WI38 (cell line): Measurements from ENCODE around the gene RBBP8NL.

ENCODE experiments used
- H3K4me3 ChIP-seq: 2 replicates; pipeline ENCODE4 v1.5.1; 2011; ENCODE audit warnings: low read depth, mild to moderate bottlenecking, control low read depth, low read length
- TF ChIP-seq, protein P1 (sequence below): IDR thresholded peaks from 2 replicates; pipeline ENCODE4 v1.5.1; 2012; ENCODE audit warnings: low read depth, mild to moderate bottlenecking, control low read depth, low read length

RBBP8NL gene

DNA sequence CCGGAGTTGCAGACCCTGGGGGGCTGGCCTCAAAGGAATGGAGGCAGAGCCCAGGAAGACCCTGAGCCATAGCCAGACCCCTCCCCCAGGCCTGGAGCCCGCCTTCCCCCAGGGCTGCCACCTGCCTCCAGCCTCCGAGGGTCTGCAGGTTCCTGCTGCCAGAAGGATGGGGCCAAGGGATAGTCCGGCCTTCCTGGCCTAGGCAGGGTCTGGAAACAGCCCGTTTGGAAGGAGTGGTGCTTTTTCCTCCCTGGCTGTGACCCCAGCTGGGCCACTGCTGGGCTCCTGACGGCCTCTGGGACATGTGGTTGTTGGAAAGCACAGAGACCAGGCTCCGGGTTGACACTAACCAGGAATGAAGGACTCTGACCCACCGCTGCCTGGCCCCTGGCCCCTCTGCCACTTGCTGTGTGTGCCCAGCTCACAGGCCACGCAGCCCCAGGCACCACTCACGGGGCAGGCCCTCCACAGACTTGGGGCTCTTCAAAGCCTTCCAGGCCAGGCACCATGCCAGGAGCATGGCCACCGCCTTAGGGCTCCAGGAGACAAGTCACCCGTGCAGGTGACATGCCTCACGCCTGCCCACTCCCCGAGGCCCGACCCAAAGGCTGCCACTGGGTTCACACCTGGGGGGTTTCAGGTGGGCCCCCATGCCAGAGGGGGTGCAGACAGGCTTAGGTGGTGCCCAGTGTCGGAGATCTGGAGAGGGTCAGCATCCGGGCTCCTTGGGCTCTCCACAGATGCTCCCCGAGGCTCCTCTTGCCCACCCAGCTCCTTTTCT is 56.3 kb downstream of the RBBP8NL start:
- no peak overlapping the region for H3K4me3 ChIP-seq
- TF ChIP-seq, protein P1, sequence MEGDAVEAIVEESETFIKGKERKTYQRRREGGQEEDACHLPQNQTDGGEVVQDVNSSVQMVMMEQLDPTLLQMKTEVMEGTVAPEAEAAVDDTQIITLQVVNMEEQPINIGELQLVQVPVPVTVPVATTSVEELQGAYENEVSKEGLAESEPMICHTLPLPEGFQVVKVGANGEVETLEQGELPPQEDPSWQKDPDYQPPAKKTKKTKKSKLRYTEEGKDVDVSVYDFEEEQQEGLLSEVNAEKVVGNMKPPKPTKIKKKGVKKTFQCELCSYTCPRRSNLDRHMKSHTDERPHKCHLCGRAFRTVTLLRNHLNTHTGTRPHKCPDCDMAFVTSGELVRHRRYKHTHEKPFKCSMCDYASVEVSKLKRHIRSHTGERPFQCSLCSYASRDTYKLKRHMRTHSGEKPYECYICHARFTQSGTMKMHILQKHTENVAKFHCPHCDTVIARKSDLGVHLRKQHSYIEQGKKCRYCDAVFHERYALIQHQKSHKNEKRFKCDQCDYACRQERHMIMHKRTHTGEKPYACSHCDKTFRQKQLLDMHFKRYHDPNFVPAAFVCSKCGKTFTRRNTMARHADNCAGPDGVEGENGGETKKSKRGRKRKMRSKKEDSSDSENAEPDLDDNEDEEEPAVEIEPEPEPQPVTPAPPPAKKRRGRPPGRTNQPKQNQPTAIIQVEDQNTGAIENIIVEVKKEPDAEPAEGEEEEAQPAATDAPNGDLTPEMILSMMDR, result no peak

DNA sequence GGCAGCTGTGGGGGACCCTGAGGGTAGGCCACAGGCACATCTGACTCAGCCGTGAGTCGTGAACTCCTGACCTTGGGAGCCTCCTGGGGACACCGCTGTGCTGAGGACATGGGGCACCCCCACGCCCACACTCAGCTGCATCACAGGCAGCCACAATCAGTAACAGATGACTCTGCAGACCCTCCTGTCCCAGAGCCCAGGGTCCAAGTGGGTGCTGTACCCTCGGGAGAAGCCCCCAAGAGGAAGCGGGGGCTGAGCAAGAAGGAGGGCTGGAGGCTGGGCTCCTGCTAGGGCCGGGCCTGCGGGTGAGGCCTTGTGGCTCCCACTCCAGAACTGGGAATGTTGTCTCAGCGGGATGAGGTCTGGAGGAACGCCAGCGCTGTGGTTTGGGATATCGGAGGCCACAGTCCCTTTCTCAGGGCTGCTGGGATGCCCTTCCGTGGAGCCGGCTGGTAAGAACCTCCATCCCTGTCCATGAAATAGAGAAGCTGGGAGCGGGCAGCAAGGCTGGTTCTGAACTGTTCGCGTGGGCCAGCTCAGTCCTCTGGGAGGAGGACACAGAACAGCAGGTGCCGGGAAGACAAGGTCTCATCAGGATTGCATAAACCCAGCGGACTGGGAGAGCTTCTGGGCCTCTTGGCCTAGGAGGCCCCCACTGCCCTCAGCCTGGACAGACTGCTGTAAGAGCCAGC is 57.1 kb downstream of the RBBP8NL start:
- TF ChIP-seq, protein P1, result no peak
- no peak overlapping the region for H3K4me3 ChIP-seq

DNA sequence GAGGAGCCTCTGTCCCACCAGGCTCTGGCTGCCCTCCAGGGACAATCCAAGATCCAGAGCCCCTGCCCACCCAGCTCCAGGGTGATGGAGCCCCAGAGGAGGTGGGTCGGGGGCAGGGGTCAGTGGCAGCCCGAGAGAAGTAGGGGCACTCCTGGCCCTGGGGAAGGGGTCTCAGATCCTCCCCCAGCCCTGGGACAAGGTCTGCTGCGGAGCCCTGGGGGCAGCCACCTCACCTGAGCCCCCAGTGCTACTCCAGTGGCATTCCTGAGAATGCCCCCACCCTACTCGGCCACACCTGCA is 57.6 kb downstream of the RBBP8NL start:
- H3K4me3 ChIP-seq, result no peak overlapping the region

DNA sequence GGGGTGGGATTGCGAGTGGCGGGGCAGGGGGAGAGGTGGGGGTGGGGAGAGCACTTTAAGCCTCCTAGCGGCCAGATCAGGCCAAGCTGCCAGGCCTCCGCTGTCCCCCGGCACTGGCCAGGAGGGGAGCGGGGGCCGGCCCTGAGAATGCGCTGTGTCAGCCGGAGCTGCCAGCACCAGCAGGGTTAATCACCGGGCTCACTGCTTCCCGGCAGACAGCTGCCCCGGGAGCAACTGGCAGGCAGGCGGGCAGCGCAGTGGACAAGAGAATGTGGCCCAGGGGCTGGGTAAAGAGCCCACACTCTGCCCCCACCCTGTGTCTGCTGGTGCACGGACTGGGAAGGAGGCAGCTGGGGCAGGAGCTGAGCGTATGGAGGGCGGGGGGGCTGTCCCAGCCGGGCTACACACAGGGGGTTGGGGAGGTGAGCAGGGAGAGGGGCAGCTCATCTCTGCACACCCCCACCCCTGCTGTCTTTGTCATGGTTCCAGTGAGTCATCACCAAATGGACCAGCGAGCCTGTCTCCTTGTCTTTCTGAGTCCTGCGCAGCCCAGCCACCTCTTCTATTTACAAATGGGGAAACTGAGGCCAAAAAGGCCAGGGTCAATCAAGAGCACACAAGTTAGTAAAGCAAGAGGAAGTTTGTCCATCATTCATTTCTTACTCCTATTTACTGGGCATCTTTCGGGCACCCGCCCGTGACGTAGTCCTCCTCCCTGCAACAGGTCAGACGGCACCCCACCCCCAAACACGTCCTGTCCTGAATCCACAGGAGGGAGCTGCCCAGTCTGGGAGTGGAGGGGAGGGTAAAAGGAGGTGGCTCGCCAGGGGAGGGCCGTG is 58.1 kb downstream of the RBBP8NL start:
- H3K4me3 ChIP-seq, result no peak overlapping the region
- TF ChIP-seq, protein P1, result 0 out of 2 replicates have a peak, but pooled peaks have one; percentile 10

More for the DNA sequence above, 57.6 kb downstream of the RBBP8NL start:
- TF ChIP-seq, protein P1, result no peak

DNA sequence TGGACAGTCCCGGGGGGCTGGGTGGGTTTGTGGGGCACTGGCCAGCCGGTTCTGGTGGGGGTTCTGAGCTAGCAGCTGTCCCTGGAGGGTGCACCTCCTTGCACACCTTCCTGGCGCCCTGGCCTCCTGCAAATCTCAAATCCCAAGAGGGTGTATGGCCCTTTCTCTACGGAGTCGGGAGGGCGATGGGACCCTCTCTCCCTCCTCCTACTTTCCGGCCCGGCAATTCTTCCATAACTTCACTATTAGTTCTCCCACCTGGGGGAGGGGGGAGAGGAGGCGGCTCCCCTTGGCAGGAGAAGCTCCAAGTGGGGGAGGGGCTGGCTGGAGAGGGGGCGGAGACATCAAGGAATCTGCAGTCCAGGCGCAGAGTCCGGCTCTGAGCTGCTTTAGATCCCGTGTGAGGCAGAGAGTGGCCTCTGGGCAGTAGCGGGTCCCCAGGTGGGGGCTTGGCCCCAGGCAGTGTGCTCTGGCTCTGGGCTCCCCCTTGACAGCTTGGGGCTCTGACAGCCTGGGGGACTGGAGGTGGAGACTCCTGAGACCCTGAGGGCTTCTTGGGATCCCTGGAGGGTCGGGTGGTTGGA is 58.9 kb downstream of the RBBP8NL start:
- H3K4me3 ChIP-seq, result no peak overlapping the region
- TF ChIP-seq, protein P1, result peak; percentile 8; the same call in 1 of the 2 replicates

DNA sequence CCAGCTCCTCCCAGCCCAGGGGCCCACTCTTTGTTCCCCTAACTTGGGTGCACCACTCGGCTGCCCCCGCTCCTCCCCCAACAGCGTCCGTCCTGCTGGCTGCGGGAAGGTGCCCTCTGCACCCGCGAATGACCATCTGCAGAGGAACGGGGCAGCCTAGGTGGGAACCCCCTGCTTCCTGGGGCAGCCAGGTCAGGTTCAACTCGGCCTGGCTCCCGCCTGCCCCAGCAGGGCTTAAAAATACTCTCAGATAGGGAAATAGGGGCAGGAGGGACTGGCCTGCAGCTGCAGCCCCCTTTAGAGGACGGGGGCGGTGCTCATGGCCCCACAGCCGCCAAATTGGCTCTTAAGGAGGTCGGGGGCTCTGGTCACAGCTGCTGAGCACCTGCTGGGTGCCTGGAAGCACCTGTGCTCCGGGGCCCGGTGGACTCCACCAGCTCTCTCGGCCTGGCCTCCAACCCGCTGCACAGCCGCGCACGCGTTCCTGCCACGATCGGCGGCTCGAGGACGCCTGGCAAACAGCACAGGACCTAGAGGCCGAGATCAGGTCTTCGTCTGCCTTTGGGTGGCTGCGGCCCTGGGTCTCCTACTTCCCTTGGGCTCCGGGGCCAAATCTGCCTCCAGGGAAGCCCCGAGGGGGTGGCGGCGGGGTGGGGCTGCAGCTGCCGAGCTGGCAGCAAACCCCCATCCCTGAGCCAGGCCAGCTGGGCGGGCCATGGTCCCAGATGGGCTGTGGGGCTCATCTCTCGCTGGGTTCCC is 59.5 kb downstream of the RBBP8NL start:
- no peak overlapping the region for H3K4me3 ChIP-seq
- TF ChIP-seq, protein P1, result no peak
